Loucy (cell line): ENCODE data around the gene ALG12.

Experiments
- EZH2phosphoT487 ChIP-seq: fragments of 200-600 bp; IDR thresholded peaks from 2 replicates; pipeline ENCODE4 v1.6.1; 2018; ENCODE audit warnings: antibody characterized with exemption, mild to moderate bottlenecking, moderate library complexity, borderline replicate concordance
- TF ChIP-seq, protein P1 (sequence below): fragments of 200-600 bp; sonication (generic); conservative IDR thresholded peaks from 2 replicates; pipeline ENCODE4 v1.5.1; 2014; ENCODE audit warnings: mild to moderate bottlenecking, antibody characterized with exemption, low read length

DNA sequence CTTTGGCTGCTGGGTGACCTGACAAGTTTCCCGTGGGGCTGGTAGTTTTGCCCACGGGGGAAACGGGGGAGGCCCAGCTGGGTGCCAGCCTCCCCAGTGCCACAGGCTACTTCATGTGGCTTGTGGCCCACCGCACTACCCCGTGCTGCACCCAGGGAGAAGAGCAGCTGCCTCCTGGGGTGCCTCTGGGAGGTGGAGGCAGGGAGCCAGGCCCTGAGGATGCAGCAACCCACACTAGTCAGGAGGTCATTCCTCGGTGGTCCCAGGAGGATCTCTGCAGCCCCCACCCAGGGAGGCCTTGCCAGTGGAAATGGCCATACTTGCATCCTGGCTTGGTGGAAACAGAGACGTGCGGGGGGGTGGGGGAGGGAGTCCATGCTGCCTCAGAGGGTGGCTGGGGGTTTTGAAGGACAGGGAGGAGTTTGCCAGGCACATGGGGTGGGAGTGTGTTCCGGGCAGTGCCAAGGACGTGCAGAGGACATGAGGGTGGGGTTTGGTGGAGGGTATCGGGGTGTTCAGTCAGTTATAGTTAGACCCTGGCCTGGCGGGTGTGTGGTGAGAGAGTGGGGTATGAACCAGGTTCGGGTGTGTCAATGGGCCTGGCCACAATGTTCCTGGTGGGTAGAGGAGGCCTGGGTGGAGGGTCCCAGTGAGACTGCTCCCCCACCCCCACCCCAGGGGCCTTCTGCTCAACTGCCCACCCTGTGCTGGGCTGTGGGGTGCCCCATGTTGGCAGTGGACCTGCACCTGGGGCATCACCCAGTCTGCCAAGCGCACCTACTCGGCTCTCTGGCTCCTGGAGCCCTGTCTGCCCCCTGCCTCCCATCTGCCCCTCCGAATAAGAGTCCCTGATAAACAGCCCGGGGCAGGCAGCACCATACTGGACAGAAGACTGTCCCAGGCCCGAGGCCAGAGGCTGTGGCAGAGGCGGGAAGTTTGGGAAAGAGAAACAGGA is 46.2 kb upstream of the ALG12 start:
- TF ChIP-seq, protein P1, sequence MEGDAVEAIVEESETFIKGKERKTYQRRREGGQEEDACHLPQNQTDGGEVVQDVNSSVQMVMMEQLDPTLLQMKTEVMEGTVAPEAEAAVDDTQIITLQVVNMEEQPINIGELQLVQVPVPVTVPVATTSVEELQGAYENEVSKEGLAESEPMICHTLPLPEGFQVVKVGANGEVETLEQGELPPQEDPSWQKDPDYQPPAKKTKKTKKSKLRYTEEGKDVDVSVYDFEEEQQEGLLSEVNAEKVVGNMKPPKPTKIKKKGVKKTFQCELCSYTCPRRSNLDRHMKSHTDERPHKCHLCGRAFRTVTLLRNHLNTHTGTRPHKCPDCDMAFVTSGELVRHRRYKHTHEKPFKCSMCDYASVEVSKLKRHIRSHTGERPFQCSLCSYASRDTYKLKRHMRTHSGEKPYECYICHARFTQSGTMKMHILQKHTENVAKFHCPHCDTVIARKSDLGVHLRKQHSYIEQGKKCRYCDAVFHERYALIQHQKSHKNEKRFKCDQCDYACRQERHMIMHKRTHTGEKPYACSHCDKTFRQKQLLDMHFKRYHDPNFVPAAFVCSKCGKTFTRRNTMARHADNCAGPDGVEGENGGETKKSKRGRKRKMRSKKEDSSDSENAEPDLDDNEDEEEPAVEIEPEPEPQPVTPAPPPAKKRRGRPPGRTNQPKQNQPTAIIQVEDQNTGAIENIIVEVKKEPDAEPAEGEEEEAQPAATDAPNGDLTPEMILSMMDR, result no peak
- TF ChIP-seq EZH2phosphoT487, result no peak
